GM10847 (cell line): ENCODE results near the gene MPZ.

ENCODE experiments used
- POLR2A ChIP-seq: IDR thresholded peaks from 2 replicates; pipeline ENCODE4 v1.6.1; 2011; ENCODE audit not compliant: insufficient read length; ENCODE audit errors: extremely low read depth

Gene MPZ

GRCh38 chr1:161305867-161306519 lies 3.8 kb downstream of the MPZ start:
- TF ChIP-seq POLR2A: peak; percentile 52

GRCh38 chr1:161304927-161305866 lies 4.6 kb downstream of the MPZ start:
- no peak for TF ChIP-seq POLR2A

- no peak for TF ChIP-seq POLR2A
Observed at GRCh38 chr1:161300478-161300877, 9.3 kb downstream of the MPZ start.

- no peak for TF ChIP-seq POLR2A
Observed at GRCh38 chr1:161299347-161299746, 10.4 kb downstream of the MPZ start.

- TF ChIP-seq POLR2A: no peak
Observed at GRCh38 chr1:161298116-161298515, 11.7 kb downstream of the MPZ start.

- TF ChIP-seq POLR2A: no peak
Observed at GRCh38 chr1:161297415-161297814, 12.4 kb downstream of the MPZ start.

GRCh38 chr1:161290779-161291178 lies 19.0 kb downstream of the MPZ start:
- TF ChIP-seq POLR2A: no peak

- no peak for TF ChIP-seq POLR2A
Observed at GRCh38 chr1:161287482-161288054, 22.2 kb downstream of the MPZ start.

- TF ChIP-seq POLR2A: no peak
Observed at GRCh38 chr1:161285521-161285920, 24.2 kb downstream of the MPZ start.

- TF ChIP-seq POLR2A: no peak
Observed at GRCh38 chr1:161285113-161285512, 24.7 kb downstream of the MPZ start.

GRCh38 chr1:161282991-161283390 lies 26.8 kb downstream of the MPZ start:
- no peak for TF ChIP-seq POLR2A

GRCh38 chr1:161274874-161275273 lies 34.9 kb downstream of the MPZ start:
- TF ChIP-seq POLR2A: no peak

GRCh38 chr1:161273402-161273801 lies 36.4 kb downstream of the MPZ start:
- no peak for TF ChIP-seq POLR2A

GRCh38 chr1:161267321-161267720 lies 42.4 kb downstream of the MPZ start:
- TF ChIP-seq POLR2A: no peak

GRCh38 chr1:161266836-161267235 lies 42.9 kb downstream of the MPZ start:
- TF ChIP-seq POLR2A: no peak

- TF ChIP-seq POLR2A: no peak
Observed at GRCh38 chr1:161266202-161266601, 43.6 kb downstream of the MPZ start.

GRCh38 chr1:161265305-161265704 lies 44.5 kb downstream of the MPZ start:
- TF ChIP-seq POLR2A: no peak
